ENCODE results near the gene PRPF18. TPM values are rescaled to one million over a fixed set of nuclear protein-coding genes. Genes with fewer than 3 reads are reported as not detected.

The PRPF18 gene
- total and polyA plus RNA-seq, 2 donors from 2014 or later, result 23.0 to 24.4 TPM

- Histone ChIP-seq H3K27ac (ENCODE audit: low read depth in 2 of 2, low read length in 2 of 2) (no peak overlapping the region), H3K4me3 (ENCODE audit: low read length in 3 of 3) (no peak overlapping the region), H3K9ac (ENCODE audit: low read length in 3 of 3) (no peak overlapping the region), H3K4me1 (ENCODE audit: control insufficient read depth in 2 of 3, insufficient read depth in 2 of 3, low read depth in 1 of 3, low read length in 3 of 3) (peaks cover 0 to 4% (median 0%) of the 10 kb centered on the region in 3 donors), H3K27me3 (ENCODE audit: control insufficient read depth, insufficient read depth, low read length) (no peaks in the 10 kb centered on the region), H3K36me3 (ENCODE audit: control insufficient read depth in 2 of 3, insufficient read depth in 3 of 3, low read length in 3 of 3) (peaks cover 0 to 5% (median 5%) of the 10 kb centered on the region in 3 donors), H3K9me3 (ENCODE audit: control insufficient read depth in 2 of 3, insufficient read depth in 1 of 3, low read length in 3 of 3) (peaks cover 0 to 6% (median 0%) of the 10 kb centered on the region in 3 donors)
- intact Hi-C loops (cut with DNase I), result no loop called here
- no peak for TF ChIP-seq CTCF (IDR thresholded peaks at IDR 0.05; ENCODE audit: borderline replicate concordance, extremely low read depth, insufficient read depth)
- DNase-seq (no peak), FAIRE-seq (no peak)
These were observed 50.6 kb downstream of the PRPF18 start for GRCh38 chr10:13637303-13637856.

- peaks cover 0 to 11% (median 0%) of the 10 kb centered on the region in 3 donors for H3K9me3 ChIP-seq (ENCODE audit: control insufficient read depth in 2 of 3, insufficient read depth in 1 of 3, low read length in 3 of 3)
- peaks cover 0 to 10% (median 6%) of the 10 kb centered on the region in 3 donors for H3K36me3 ChIP-seq (ENCODE audit: control insufficient read depth in 2 of 3, insufficient read depth in 3 of 3, low read length in 3 of 3)
- no peak overlapping the region for H3K27ac ChIP-seq (ENCODE audit: low read depth in 2 of 2, low read length in 2 of 2)
- FAIRE-seq (no peak), DNase-seq (no peak)
- H3K9ac ChIP-seq (ENCODE audit: low read length in 3 of 3), result no peak overlapping the region
- H3K27me3 ChIP-seq (ENCODE audit: control insufficient read depth, insufficient read depth, low read length), result no peaks in the 10 kb centered on the region
- no peak overlapping the region for H3K4me3 ChIP-seq (ENCODE audit: low read length in 3 of 3)
- intact Hi-C loops (cut with DNase I), result no loop called here
- peaks cover 0 to 3% (median 0%) of the 10 kb centered on the region in 3 donors for H3K4me1 ChIP-seq (ENCODE audit: control insufficient read depth in 2 of 3, insufficient read depth in 2 of 3, low read depth in 1 of 3, low read length in 3 of 3)
- TF ChIP-seq CTCF (IDR thresholded peaks at IDR 0.05; ENCODE audit: borderline replicate concordance, extremely low read depth, insufficient read depth), result no peak
These were observed 51.1 kb downstream of the PRPF18 start for GRCh38 chr10:13637894-13638293.

GRCh38 chr10:13642293-13642692 is 55.5 kb downstream of the PRPF18 start:
- no peak overlapping the region for H3K9ac ChIP-seq (ENCODE audit: low read length in 3 of 3)
- intact Hi-C loops (cut with DNase I), result no loop called here
- H3K4me3 ChIP-seq (ENCODE audit: low read length in 3 of 3), result no peak overlapping the region
- DNase-seq (no peak), FAIRE-seq (no peak)
- peaks cover 0 to 32% (median 15%) of the 10 kb centered on the region in 3 donors for H3K36me3 ChIP-seq (ENCODE audit: control insufficient read depth in 2 of 3, insufficient read depth in 3 of 3, low read length in 3 of 3)
- no peaks in the 10 kb centered on the region for H3K27me3 ChIP-seq (ENCODE audit: control insufficient read depth, insufficient read depth, low read length)
- H3K9me3 ChIP-seq (ENCODE audit: control insufficient read depth in 2 of 3, insufficient read depth in 1 of 3, low read length in 3 of 3), result peaks cover 0 to 11% (median 0%) of the 10 kb centered on the region in 3 donors
- TF ChIP-seq CTCF (IDR thresholded peaks at IDR 0.05; ENCODE audit: borderline replicate concordance, extremely low read depth, insufficient read depth), result no peak
- no peak overlapping the region for H3K27ac ChIP-seq (ENCODE audit: low read depth in 2 of 2, low read length in 2 of 2)
- no peaks in the 10 kb centered on the region for H3K4me1 ChIP-seq (ENCODE audit: control insufficient read depth in 2 of 3, insufficient read depth in 2 of 3, low read depth in 1 of 3, low read length in 3 of 3)

GRCh38 chr10:13643016-13643415 is 56.3 kb downstream of the PRPF18 start:
- FAIRE-seq (no peak), DNase-seq (no peak)
- peaks cover 0 to 11% (median 0%) of the 10 kb centered on the region in 3 donors for H3K9me3 ChIP-seq (ENCODE audit: control insufficient read depth in 2 of 3, insufficient read depth in 1 of 3, low read length in 3 of 3)
- TF ChIP-seq CTCF (IDR thresholded peaks at IDR 0.05; ENCODE audit: borderline replicate concordance, extremely low read depth, insufficient read depth), result no peak
- intact Hi-C loops (cut with DNase I), result no loop called here
- H3K9ac ChIP-seq (ENCODE audit: low read length in 3 of 3), result no peak overlapping the region
- no peak overlapping the region for H3K27ac ChIP-seq (ENCODE audit: low read depth in 2 of 2, low read length in 2 of 2)
- no peaks in the 10 kb centered on the region for H3K4me1 ChIP-seq (ENCODE audit: control insufficient read depth in 2 of 3, insufficient read depth in 2 of 3, low read depth in 1 of 3, low read length in 3 of 3)
- H3K4me3 ChIP-seq (ENCODE audit: low read length in 3 of 3), result no peak overlapping the region
- peaks cover under 1 to 35% (median 19%) of the 10 kb centered on the region in 3 donors for H3K36me3 ChIP-seq (ENCODE audit: control insufficient read depth in 2 of 3, insufficient read depth in 3 of 3, low read length in 3 of 3)
- no peaks in the 10 kb centered on the region for H3K27me3 ChIP-seq (ENCODE audit: control insufficient read depth, insufficient read depth, low read length)
